GM19467 (cell line): ENCODE measurements around the gene HOXA11.

Source experiments
- ATAC-seq: cut with Tn5 transposase; IDR thresholded peaks from one replicate; pipeline ENCODE4 v1.9.1; 2021; ENCODE audit warnings: mild to moderate bottlenecking, moderate library complexity; ENCODE audit not compliant: unreplicated experiment

Gene HOXA11

GRCh38 chr7:27138472-27138871, 46.6 kb downstream of the HOXA11 start:
- ATAC-seq, result no peak

- ATAC-seq, result no peak
Observed at GRCh38 chr7:27137640-27138315, 47.3 kb downstream of the HOXA11 start.

GRCh38 chr7:27134392-27134791, 50.6 kb downstream of the HOXA11 start:
- ATAC-seq, result no peak

- no peak for ATAC-seq
Observed at GRCh38 chr7:27133409-27134231, 51.4 kb downstream of the HOXA11 start.

GRCh38 chr7:27132978-27133377, 52.1 kb downstream of the HOXA11 start:
- ATAC-seq, result no peak

GRCh38 chr7:27132214-27132613, 52.8 kb downstream of the HOXA11 start:
- ATAC-seq, result no peak

GRCh38 chr7:27131390-27131819, 53.6 kb downstream of the HOXA11 start:
- ATAC-seq, result no peak
